ENCODE measurements around the gene EPB41L4B.

- TF ChIP-seq POLR2A (IDR thresholded peaks at IDR 0.05), result no peak
- TF ChIP-seq CTCF (IDR thresholded peaks at IDR 0.05), result no peak
These were observed 95.2 kb downstream of the EPB41L4B start for GRCh38 chr9:109225629-109226028.

Data from breast epithelium (tissue), 3 donors.